ENCODE measurements around the gene PPP1R13B. TPM values are rescaled to one million over a fixed set of nuclear protein-coding genes. Genes with fewer than 3 reads are reported as not detected.
A peak's percentile ranks its signal among the peaks of the same experiment; 100 is the strongest.

PPP1R13B gene
- total RNA-seq, 1 donor from 2014 or later, result 54.0 TPM

GRCh38 chr14:103714063-103714724 is 133.2 kb downstream of the PPP1R13B start:
- DNase-seq (ENCODE audit: low spot score), result no peak

- DNase-seq (ENCODE audit: low spot score), result no peak
Observed at GRCh38 chr14:103713304-103714062, 133.9 kb downstream of the PPP1R13B start.

- no peak for DNase-seq (ENCODE audit: low spot score)
Observed at GRCh38 chr14:103712633-103713247, 134.6 kb downstream of the PPP1R13B start.

GRCh38 chr14:103711516-103712431 is 135.6 kb downstream of the PPP1R13B start:
- no peak for DNase-seq (ENCODE audit: low spot score)

- DNase-seq (ENCODE audit: low spot score), result no peak
Observed at GRCh38 chr14:103710771-103711377, 136.5 kb downstream of the PPP1R13B start.

- no peak for DNase-seq (ENCODE audit: low spot score)
Observed at GRCh38 chr14:103709814-103710213, 137.6 kb downstream of the PPP1R13B start.

- no peak for DNase-seq (ENCODE audit: low spot score)
Observed at GRCh38 chr14:103708750-103709187, 138.6 kb downstream of the PPP1R13B start.

- DNase-seq (ENCODE audit: low spot score), result no peak
Observed at GRCh38 chr14:103707329-103708263, 139.8 kb downstream of the PPP1R13B start.

GRCh38 chr14:103706551-103707328 is 140.6 kb downstream of the PPP1R13B start:
- DNase-seq (ENCODE audit: low spot score), result no peak

- DNase-seq (ENCODE audit: low spot score), result no peak
Observed at GRCh38 chr14:103705504-103706284, 141.7 kb downstream of the PPP1R13B start.

GRCh38 chr14:103705118-103705503 is 142.3 kb downstream of the PPP1R13B start:
- DNase-seq (ENCODE audit: low spot score), result peak; percentile 53

GRCh38 chr14:103704708-103705107 is 142.7 kb downstream of the PPP1R13B start:
- no peak for DNase-seq (ENCODE audit: low spot score)

GRCh38 chr14:103703433-103704385 is 143.7 kb downstream of the PPP1R13B start:
- no peak for DNase-seq (ENCODE audit: low spot score)

GRCh38 chr14:103702497-103703432 is 144.6 kb downstream of the PPP1R13B start:
- DNase-seq (ENCODE audit: low spot score), result no peak

GRCh38 chr14:103702095-103702494 is 145.3 kb downstream of the PPP1R13B start:
- no peak for DNase-seq (ENCODE audit: low spot score)

All from mucosa of gallbladder (tissue), 1 donor.